ENCODE measurements around the gene TNNI2. TPM values are rescaled to one million over a fixed set of nuclear protein-coding genes. Genes with fewer than 3 reads are reported as not detected.

Gene TNNI2
- not detected for total RNA-seq

- Histone ChIP-seq H3K36me3 (no peaks in the 10 kb centered on the region), H3K9me3 (no peaks in the 10 kb centered on the region), H3K27me3 (no peaks in the 10 kb centered on the region), H3K27ac (peak within 1 kb of the TSS in 1 of 4 donors; percentile 34), H3K4me3 (no peak within 1 kb of the TSS), H3K4me1 (peaks cover 0 to 15% (median 8%) of the 10 kb centered on the region in 4 donors)
- DNase-seq (ENCODE audit: low spot score in 2 of 2): no peak
- TF ChIP-seq EP300 (IDR thresholded peaks at IDR 0.05) (no peak), CTCF (IDR thresholded peaks at IDR 0.05) (no peak), POLR2A (IDR thresholded peaks at IDR 0.05) (no peak)
- 84 to 89% methylated on average over 22 to 27 of the region's 32 CpGs for WGBS, 2 donors
These were observed at the start of gene TNNI2 for GRCh38 chr11:1838426-1839144. Gene TNNI2, plus strand, starts transcription at chr11:1838981. Its CDS starts 716 bp downstream, at chr11:1839697.

GRCh38 chr11:1791912-1792311, 46.9 kb upstream of the TNNI2 start:
- H3K36me3 ChIP-seq: no peaks in the 10 kb centered on the region
- TF ChIP-seq POLR2A (IDR thresholded peaks at IDR 0.05): no peak
- TF ChIP-seq CTCF (IDR thresholded peaks at IDR 0.05): no peak
- no peak for TF ChIP-seq EP300 (IDR thresholded peaks at IDR 0.05)
- H3K27me3 ChIP-seq: peaks cover 0 to 3% of the 10 kb centered on the region in 2 donors
- H3K27ac ChIP-seq: no peak overlapping the region
- H3K9me3 ChIP-seq: peaks cover 0 to 12% (median 0%) of the 10 kb centered on the region in 4 donors
- 90 to 96% methylated on average over 6 of the region's 6 CpGs for WGBS, 2 donors
- no peaks in the 10 kb centered on the region for H3K4me1 ChIP-seq
- DNase-seq (ENCODE audit: low spot score in 2 of 2): no peak
- H3K4me3 ChIP-seq: no peak overlapping the region

GRCh38 chr11:1792461-1792860, 46.3 kb upstream of the TNNI2 start:
- Histone ChIP-seq H3K4me3 (no peak overlapping the region), H3K27me3 (peaks cover 0 to 4% of the 10 kb centered on the region in 2 donors), H3K4me1 (no peaks in the 10 kb centered on the region), H3K36me3 (no peaks in the 10 kb centered on the region), H3K27ac (no peak overlapping the region), H3K9me3 (peaks cover 0 to 12% (median 0%) of the 10 kb centered on the region in 4 donors)
- DNase-seq (ENCODE audit: low spot score in 2 of 2): no peak
- 76 to 78% methylated on average over 12 of the region's 12 CpGs for WGBS, 2 donors
- TF ChIP-seq POLR2A (IDR thresholded peaks at IDR 0.05): no peak
- TF ChIP-seq CTCF (IDR thresholded peaks at IDR 0.05): no peak
- TF ChIP-seq EP300 (IDR thresholded peaks at IDR 0.05): no peak

- TF ChIP-seq POLR2A (IDR thresholded peaks at IDR 0.05): no peak
- no peak for TF ChIP-seq CTCF (IDR thresholded peaks at IDR 0.05)
- TF ChIP-seq EP300 (IDR thresholded peaks at IDR 0.05): no peak
- Histone ChIP-seq H3K4me3 (no peak overlapping the region), H3K4me1 (no peaks in the 10 kb centered on the region), H3K9me3 (peaks cover 0 to 9% (median 0%) of the 10 kb centered on the region in 4 donors), H3K27me3 (peaks cover 0 to 4% of the 10 kb centered on the region in 2 donors), H3K27ac (no peak overlapping the region), H3K36me3 (no peaks in the 10 kb centered on the region)
- DNase-seq (ENCODE audit: low spot score in 2 of 2): no peak
- 22 to 31% methylated on average over 3 of the region's 3 CpGs for WGBS, 2 donors
These were observed 45.7 kb upstream of the TNNI2 start for GRCh38 chr11:1793081-1793480.

GRCh38 chr11:1796413-1797011, 42.3 kb upstream of the TNNI2 start:
- no peaks in the 10 kb centered on the region for H3K36me3 ChIP-seq
- H3K9me3 ChIP-seq: peaks cover 0 to 6% (median 0%) of the 10 kb centered on the region in 4 donors
- DNase-seq (ENCODE audit: low spot score in 2 of 2): no peak
- no peaks in the 10 kb centered on the region for H3K4me1 ChIP-seq
- H3K27me3 ChIP-seq: peaks cover 0 to 4% of the 10 kb centered on the region in 2 donors
- H3K4me3 ChIP-seq: no peak overlapping the region
- TF ChIP-seq CTCF (IDR thresholded peaks at IDR 0.05) (no peak), POLR2A (IDR thresholded peaks at IDR 0.05) (no peak), EP300 (IDR thresholded peaks at IDR 0.05) (no peak)
- WGBS, 2 donors: 73 to 79% methylated on average over 12 of the region's 12 CpGs
- H3K27ac ChIP-seq: no peak overlapping the region
